MCF 10A (cell line): ENCODE data around the gene CFAP210. TPM values are rescaled to one million over a fixed set of nuclear protein-coding genes. Genes with fewer than 3 reads are reported as not detected.

ENCODE experiments used
- BruUV-seq: library from RNA; stranded (reverse); fragments of 400-500 nt; replicated peaks from 2 replicates; lab custom pipeline; 2021; lab: Mats Ljungman, UMichigan
- CTCF ChIA-PET: fragments of 300-600 bp; sonication (Branson Sonifier 250); formaldehyde crosslinking; extraction: SDS; loops from one replicate; lab custom pipeline; 2021; ENCODE audit warnings: antibody characterized with exemption, inconsistent platforms; lab: Yijun Ruan, JAX
- POLR2A ChIA-PET: fragments of 300-600, 350-650 bp; sonication (Branson Sonifier 250); formaldehyde crosslinking; extraction: SDS; loops from one replicate; lab custom pipeline; 2020; ENCODE audit warnings: antibody characterized with exemption, inconsistent platforms; lab: Yijun Ruan, JAX
- DNase-seq: peaks from one replicate; pipeline ENCODE4 v3.0.0-alpha.2; 2018; ENCODE audit not compliant: unreplicated experiment
- H3K27ac Mint-ChIP-seq: one replicate; pipeline ENCODE4 v1.8.0; 2022; ENCODE audit warnings: mild to moderate bottlenecking, low read depth, mixed read lengths; ENCODE audit not compliant: unreplicated experiment
- H3K27me3 Mint-ChIP-seq: one replicate; pipeline ENCODE4 v1.8.0; 2022; ENCODE audit warnings: mixed read lengths; ENCODE audit not compliant: insufficient read depth, unreplicated experiment
- H3K36me3 Mint-ChIP-seq: one replicate; pipeline ENCODE4 v1.8.0; 2022; ENCODE audit warnings: mild to moderate bottlenecking, moderate library complexity, mixed read lengths; ENCODE audit not compliant: insufficient read depth, unreplicated experiment
- H3K4me1 Mint-ChIP-seq: one replicate; pipeline ENCODE4 v1.8.0; 2022; ENCODE audit warnings: mixed read lengths; ENCODE audit not compliant: insufficient read depth, unreplicated experiment
- H3K4me3 Mint-ChIP-seq: one replicate; pipeline ENCODE4 v1.8.0; 2022; ENCODE audit warnings: mild to moderate bottlenecking, moderate library complexity, mixed read lengths; ENCODE audit not compliant: unreplicated experiment
- H3K9me3 Mint-ChIP-seq: one replicate; pipeline ENCODE4 v1.8.0; 2022; ENCODE audit warnings: mixed read lengths; ENCODE audit not compliant: unreplicated experiment
- CTCF ChIP-seq: fragments of 200-600 bp; IDR thresholded peaks from one replicate; pipeline ENCODE4 v1.8.0; 2022; ENCODE audit warnings: antibody characterized with exemption, mild to moderate bottlenecking; ENCODE audit not compliant: unreplicated experiment
- intact Hi-C: fragments of 100-400 bp; cut with micrococcal nuclease; formaldehyde crosslinking; loops from 2 replicates; pipeline ENCODE4 v1.14.1; 2022
- total RNA-seq: library from RNA; stranded (reverse); gene quantifications from 2 replicates; pipeline ENCODE4 v1.2.3, GENCODE V29; 2022

Gene CFAP210
- total RNA-seq, 1 experiment from 2014 or later = not detected

DNA sequence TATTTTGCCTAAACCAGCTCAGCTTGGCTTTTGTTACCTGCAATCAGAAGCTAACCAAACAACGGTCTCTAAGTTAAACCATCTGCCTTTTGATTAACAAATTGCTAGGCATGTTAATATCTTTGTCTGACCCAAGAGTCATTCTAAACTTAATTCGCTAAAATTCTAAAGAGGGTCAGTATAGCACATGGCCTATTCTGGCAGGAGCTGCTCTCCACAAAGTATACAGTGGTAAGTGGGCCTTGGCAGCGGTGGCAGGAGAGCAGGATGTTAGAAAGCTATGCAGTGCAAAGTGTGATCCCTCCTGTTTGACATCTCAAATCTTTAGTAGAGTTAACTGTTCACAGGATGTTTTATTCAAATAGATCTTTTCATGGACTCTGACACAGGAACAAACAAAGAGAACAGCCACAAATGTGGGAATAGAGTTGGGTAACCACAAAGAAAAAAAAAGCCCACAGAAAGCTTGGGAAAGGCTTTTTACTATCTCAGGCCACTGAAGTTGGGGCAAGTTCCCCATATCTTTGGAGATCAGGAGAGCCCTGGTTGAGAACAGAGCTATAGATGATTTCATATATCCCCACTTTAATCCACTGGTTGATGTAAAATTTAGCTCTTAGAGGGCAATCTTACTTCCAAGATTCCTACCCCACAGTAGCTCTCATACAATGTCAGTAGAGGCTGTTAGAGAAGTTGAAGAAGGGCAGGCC lies 10.6 kb downstream of the CFAP210 start:
- no peaks in the 10 kb centered on the region for H3K4me1 Mint-ChIP-seq
- no TSS peak for BruUV-seq

DNA sequence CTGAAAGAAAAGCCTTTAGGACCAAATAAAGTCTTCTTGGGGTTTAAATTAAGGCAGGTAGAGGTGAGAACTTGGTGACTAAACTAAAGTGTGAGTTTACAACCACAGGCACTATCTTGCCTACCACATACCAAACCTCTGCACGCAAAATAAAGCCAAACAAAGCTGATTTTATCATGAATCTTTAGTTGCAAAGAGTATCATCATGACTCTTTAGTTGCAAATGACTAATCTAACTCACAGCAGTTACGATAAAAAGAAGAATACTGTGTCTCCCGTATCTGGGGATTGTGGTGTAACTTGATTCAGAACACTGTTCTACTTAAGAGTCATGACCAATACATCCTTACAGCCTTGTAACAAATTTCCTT lies 11.2 kb downstream of the CFAP210 start:
- Mint-ChIP-seq H3K27me3 (no peaks in the 10 kb centered on the region), H3K27ac (no peak overlapping the region), H3K9me3 (peaks cover 12% of the 10 kb centered on the region), H3K4me3 (no peak overlapping the region), H3K36me3 (no peaks in the 10 kb centered on the region), H3K4me1 (no peaks in the 10 kb centered on the region)
- CTCF ChIA-PET = no interaction called here
- intact Hi-C loops = no loop called here
- no peak for TF ChIP-seq CTCF
- no TSS peak for BruUV-seq
- no peak for DNase-seq
- POLR2A ChIA-PET = interaction anchor here (0.8 to 1.2 kb wide), 2 partner anchors 12 to 20 kb away, joined by 3 to 4 read pairs; no protein-coding TSS in a partner anchor

More for the DNA sequence above, 10.6 kb downstream of the CFAP210 start:
- H3K9me3 Mint-ChIP-seq = peaks cover 17% of the 10 kb centered on the region
- no peaks in the 10 kb centered on the region for H3K36me3 Mint-ChIP-seq
- no peak overlapping the region for H3K27ac Mint-ChIP-seq
- TF ChIP-seq CTCF = no peak
- CTCF ChIA-PET = interaction anchor here (0.6 kb wide), 1 partner anchor 14 kb away, joined by 3 read pairs; no protein-coding TSS in a partner anchor
- DNase-seq = no peak
- no peak overlapping the region for H3K4me3 Mint-ChIP-seq
- POLR2A ChIA-PET = interaction anchor here (0.8 to 1.2 kb wide), 2 partner anchors 11 to 19 kb away, joined by 3 to 4 read pairs; no protein-coding TSS in a partner anchor
- H3K27me3 Mint-ChIP-seq = no peaks in the 10 kb centered on the region
- intact Hi-C loops = no loop called here

DNA sequence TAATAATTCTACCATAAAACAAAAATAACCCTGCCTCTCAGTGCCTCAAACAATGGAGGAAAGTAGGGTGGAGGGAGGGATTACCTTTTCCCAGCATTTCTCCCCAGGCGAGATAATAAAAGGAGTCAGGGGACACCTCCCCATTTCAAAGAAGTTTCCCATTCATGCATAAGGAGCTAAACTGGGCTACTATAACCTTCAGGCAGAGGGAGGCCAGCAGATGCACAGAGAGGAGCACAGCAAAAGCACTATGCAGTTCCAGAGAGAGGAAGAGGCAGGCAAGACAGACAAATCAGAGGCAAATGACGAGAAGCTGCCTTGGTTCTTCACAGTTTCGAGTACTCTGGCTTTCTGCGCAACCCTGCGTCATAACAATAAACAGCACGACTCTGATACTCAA lies 17.4 kb downstream of the CFAP210 start:
- Mint-ChIP-seq H3K4me3 (no peak overlapping the region), H3K27ac (no peak overlapping the region), H3K36me3 (no peaks in the 10 kb centered on the region), H3K4me1 (no peaks in the 10 kb centered on the region), H3K9me3 (peaks cover 8% of the 10 kb centered on the region), H3K27me3 (no peaks in the 10 kb centered on the region)
- intact Hi-C loops = no loop called here
- no peak for DNase-seq
- ChIA-PET POLR2A (interaction anchor here (1.0 kb wide), 2 partner anchors 9 to 17 kb away, joined by 3 to 4 read pairs; partner anchors contain the start of genes CFAP210 and PHOSPHO2), CTCF (no interaction called here)
- TF ChIP-seq CTCF = no peak
- BruUV-seq = no TSS peak

GRCh38 chr2:169676357-169676756 lies 17.8 kb downstream of the CFAP210 start:
- Mint-ChIP-seq H3K9me3 (peaks cover 8% of the 10 kb centered on the region), H3K27me3 (no peaks in the 10 kb centered on the region), H3K4me3 (no peak overlapping the region), H3K27ac (no peak overlapping the region), H3K36me3 (no peaks in the 10 kb centered on the region), H3K4me1 (no peaks in the 10 kb centered on the region)
- no peak for DNase-seq
- ChIA-PET CTCF (no interaction called here), POLR2A (interaction anchor here (1.0 kb wide), 1 partner anchor 18 kb away, joined by 3 read pairs; the partner anchor contains the start of genes CFAP210 and PHOSPHO2)
- no TSS peak for BruUV-seq
- TF ChIP-seq CTCF = no peak
- intact Hi-C loops = no loop called here
